Gastroesophageal sphincter (tissue), 4 donors: ENCODE results near the gene TSHZ2. TPM values are rescaled to one million over a fixed set of nuclear protein-coding genes. Genes with fewer than 3 reads are reported as not detected.

Experiments used
- ATAC-seq: fragments of 150-250 bp; one replicate; pipeline ENCODE4 v1.9.1; 2016; ENCODE audit warnings: mild to moderate bottlenecking, moderate library complexity
- H3K27ac ChIP-seq, 4 donors: fragments of 200-600 bp; sonication (generic) in 3 of 4; 1 replicate in 3 of 4; 2 replicates in 1 of 4; pipeline ENCODE4 v1.5.1; 2016 to 2019
- H3K27me3 ChIP-seq: fragments of 200-600 bp; sonication (generic); one replicate; pipeline ENCODE4 v1.5.1; 2019
- H3K36me3 ChIP-seq, 2 donors: fragments of 200-600 bp; sonication (generic); one replicate each; pipeline ENCODE4 v1.5.1; 2019; ENCODE audit warnings: control low read depth in 1 of 2
- H3K4me1 ChIP-seq, 3 donors: fragments of 200-600 bp; sonication (generic); 1 replicate in 2 of 3; 2 replicates in 1 of 3; pipeline ENCODE4 v1.5.1; 2016 to 2019; ENCODE audit warnings: control low read depth in 2 of 3
- H3K4me3 ChIP-seq, 2 donors: fragments of 200-600 bp; sonication (generic); one replicate each; pipeline ENCODE4 v1.5.1; 2019; ENCODE audit warnings: mild to moderate bottlenecking in 1 of 2, moderate library complexity in 1 of 2
- H3K9me3 ChIP-seq, 3 donors: fragments of 200-600 bp; sonication (generic); one replicate each; pipeline ENCODE4 v1.5.1; 2017 to 2019; ENCODE audit warnings: control low read depth in 2 of 3
- EP300 ChIP-seq: sonication (generic); formaldehyde crosslinking; IDR thresholded peaks from one replicate; pipeline ENCODE4 v1.6.1; 2017; ENCODE audit warnings: antibody characterized with exemption, mild to moderate bottlenecking
- POLR2A ChIP-seq, 2 donors: fragments of 450-650 bp; IDR thresholded peaks; one replicate each; pipeline ENCODE4 v1.6.1; 2017; ENCODE audit warnings: antibody characterized with exemption in 2 of 2, mild to moderate bottlenecking in 2 of 2, moderate library complexity in 1 of 2
- POLR2AphosphoS5 ChIP-seq: sonication (generic); formaldehyde crosslinking; IDR thresholded peaks from one replicate; pipeline ENCODE4 v1.6.1; 2017; ENCODE audit warnings: antibody characterized with exemption
- WGBS, 2 donors: methylation state at CpG; one replicate each; pipeline ENCODE4 v1.1.5; 2018; ENCODE audit warnings: low coverage in 1 of 2; 5-methylcytosine and 5-hydroxymethylcytosine counted together
- total RNA-seq, 4 donors: library from RNA; depleted of rRNA; stranded (reverse); fragments of >200 nt; gene quantifications; one replicate each; pipeline ENCODE4 v1.1.0, GENCODE V29; 2016
- TF ChIP-seq, protein P1 (sequence below), 4 experiments: fragments of 200-600 bp in 2 of 4; fragments of 450-650 bp in 2 of 4; sonication (generic) in 1 of 4; IDR thresholded peaks; one replicate each; pipeline ENCODE4 v1.5.1; 2017 to 2019; ENCODE audit warnings: antibody characterized with exemption in 4 of 4, mild to moderate bottlenecking in 2 of 4, moderate library complexity in 2 of 4

TSHZ2 gene
- total RNA-seq, 4 donors from 2014 or later = 9.9 to 21.3 (median 12.2) TPM

DNA sequence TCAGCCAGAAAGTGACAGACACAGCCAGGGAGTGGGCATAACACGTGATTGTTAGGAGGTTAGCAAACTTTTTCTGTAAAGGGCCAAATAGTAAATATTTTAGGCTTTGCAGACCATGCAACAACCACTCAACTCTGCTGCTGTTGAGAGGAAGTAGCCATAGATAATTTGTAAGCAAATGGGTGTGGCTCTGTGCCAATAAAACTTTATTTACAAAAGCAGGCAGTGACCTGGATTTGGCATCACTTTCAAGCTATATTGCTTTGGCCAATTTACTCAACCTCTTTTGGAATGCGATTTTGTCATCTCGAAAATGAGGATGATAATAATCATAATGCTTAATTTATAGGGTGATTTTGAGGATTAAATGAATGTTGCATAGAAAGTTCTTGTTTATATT, 152.6 kb downstream of the TSHZ2 start:
- Histone ChIP-seq H3K36me3 (no peaks in the 10 kb centered on the region), H3K27ac (no peak overlapping the region), H3K4me3 (no peak overlapping the region), H3K9me3 (no peaks in the 10 kb centered on the region), H3K4me1 (no peaks in the 10 kb centered on the region), H3K27me3 (no peaks in the 10 kb centered on the region)
- no peak for ATAC-seq
- WGBS, 2 donors = 92 to 97% methylated on average over 2 to 3 of the region's 3 CpGs
- TF ChIP-seq, protein P1, sequence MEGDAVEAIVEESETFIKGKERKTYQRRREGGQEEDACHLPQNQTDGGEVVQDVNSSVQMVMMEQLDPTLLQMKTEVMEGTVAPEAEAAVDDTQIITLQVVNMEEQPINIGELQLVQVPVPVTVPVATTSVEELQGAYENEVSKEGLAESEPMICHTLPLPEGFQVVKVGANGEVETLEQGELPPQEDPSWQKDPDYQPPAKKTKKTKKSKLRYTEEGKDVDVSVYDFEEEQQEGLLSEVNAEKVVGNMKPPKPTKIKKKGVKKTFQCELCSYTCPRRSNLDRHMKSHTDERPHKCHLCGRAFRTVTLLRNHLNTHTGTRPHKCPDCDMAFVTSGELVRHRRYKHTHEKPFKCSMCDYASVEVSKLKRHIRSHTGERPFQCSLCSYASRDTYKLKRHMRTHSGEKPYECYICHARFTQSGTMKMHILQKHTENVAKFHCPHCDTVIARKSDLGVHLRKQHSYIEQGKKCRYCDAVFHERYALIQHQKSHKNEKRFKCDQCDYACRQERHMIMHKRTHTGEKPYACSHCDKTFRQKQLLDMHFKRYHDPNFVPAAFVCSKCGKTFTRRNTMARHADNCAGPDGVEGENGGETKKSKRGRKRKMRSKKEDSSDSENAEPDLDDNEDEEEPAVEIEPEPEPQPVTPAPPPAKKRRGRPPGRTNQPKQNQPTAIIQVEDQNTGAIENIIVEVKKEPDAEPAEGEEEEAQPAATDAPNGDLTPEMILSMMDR (IDR thresholded peaks at IDR 0.05) = no peak
- TF ChIP-seq EP300 = no peak
- TF ChIP-seq POLR2A (IDR thresholded peaks at IDR 0.05) = no peak
- no peak for TF ChIP-seq POLR2AphosphoS5

DNA sequence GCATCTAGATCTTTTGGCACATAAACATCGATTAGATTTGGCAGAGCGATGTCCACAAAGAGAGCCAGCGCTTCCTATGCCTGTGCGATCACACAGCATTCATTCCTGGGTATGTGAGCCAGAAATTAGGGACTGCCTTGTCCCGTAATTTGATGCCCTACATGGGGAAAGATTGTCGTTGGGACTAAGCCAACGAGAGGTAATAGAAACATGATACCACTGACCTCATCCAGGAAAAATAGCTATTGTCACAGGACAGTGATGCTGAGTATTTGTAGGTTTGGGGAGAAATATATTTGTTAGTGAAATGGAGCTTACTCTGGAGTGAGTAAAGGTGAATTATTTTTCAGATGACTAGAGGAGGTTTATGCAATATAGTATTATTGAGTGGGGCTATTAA, 154.0 kb downstream of the TSHZ2 start:
- Histone ChIP-seq H3K4me1 (no peaks in the 10 kb centered on the region), H3K4me3 (no peak overlapping the region), H3K36me3 (no peaks in the 10 kb centered on the region), H3K27ac (no peak overlapping the region), H3K9me3 (no peaks in the 10 kb centered on the region), H3K27me3 (no peaks in the 10 kb centered on the region)
- no peak for ATAC-seq
- TF ChIP-seq, protein P1 (IDR thresholded peaks at IDR 0.05) = no peak
- TF ChIP-seq POLR2A (IDR thresholded peaks at IDR 0.05) (no peak), EP300 (no peak), POLR2AphosphoS5 (no peak)
- WGBS, 2 donors = 38 to 54% methylated on average over 2 to 7 of the region's 7 CpGs

DNA sequence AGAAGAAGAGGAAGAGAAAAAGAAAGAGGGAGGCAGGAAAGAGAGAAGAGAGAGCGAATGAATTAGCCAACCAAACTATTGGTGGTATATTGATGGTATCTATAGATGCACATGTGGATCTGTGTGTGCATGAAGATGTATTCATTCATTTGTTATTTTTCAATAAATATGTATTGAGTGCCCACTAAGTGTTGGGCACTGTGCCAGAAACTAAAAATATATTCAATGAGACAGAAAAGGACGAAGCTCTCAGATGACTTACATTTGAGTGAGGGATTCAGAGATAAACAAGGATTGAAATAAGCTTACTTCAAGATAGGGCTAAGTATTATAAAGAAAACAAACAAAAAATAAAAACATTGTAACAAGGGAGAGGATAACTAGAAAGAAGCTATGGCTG, 154.9 kb downstream of the TSHZ2 start:
- no peak for ATAC-seq
- no peaks in the 10 kb centered on the region for H3K36me3 ChIP-seq
- H3K27ac ChIP-seq = no peak overlapping the region
- H3K4me3 ChIP-seq = no peak overlapping the region
- TF ChIP-seq POLR2AphosphoS5 (no peak), EP300 (no peak), POLR2A (IDR thresholded peaks at IDR 0.05) (no peak)
- TF ChIP-seq, protein P1 (IDR thresholded peaks at IDR 0.05) = no peak
- no peaks in the 10 kb centered on the region for H3K27me3 ChIP-seq
- no peaks in the 10 kb centered on the region for H3K4me1 ChIP-seq
- WGBS, 2 donors = 84 to 95% methylated on average over 2 of the region's 2 CpGs
- H3K9me3 ChIP-seq = no peaks in the 10 kb centered on the region

DNA sequence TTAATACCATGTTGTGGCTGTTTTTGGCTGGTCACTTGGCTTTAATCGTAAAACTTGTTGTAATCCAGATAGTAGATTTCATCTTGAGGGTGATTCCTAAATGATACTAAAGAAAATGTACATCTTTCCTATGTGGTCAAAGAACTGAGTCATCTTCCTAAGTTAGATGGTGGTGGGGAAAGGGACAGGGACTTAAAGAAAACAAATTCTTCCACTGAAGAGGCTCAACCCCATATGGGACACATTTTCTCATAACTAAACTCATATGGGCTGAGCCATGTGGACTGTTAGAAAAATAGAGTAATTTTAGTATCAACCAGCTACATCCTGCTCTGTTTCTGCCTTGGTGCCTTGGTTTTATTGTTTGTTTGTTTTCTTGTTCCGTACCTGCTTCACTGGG, 155.8 kb downstream of the TSHZ2 start:
- no peak for ATAC-seq
- no peaks in the 10 kb centered on the region for H3K36me3 ChIP-seq
- H3K9me3 ChIP-seq = no peaks in the 10 kb centered on the region
- 62 to 100% methylated on average over 2 of the region's 2 CpGs for WGBS, 2 donors
- no peak overlapping the region for H3K4me3 ChIP-seq
- H3K27ac ChIP-seq = no peak overlapping the region
- no peaks in the 10 kb centered on the region for H3K27me3 ChIP-seq
- no peaks in the 10 kb centered on the region for H3K4me1 ChIP-seq
- TF ChIP-seq POLR2AphosphoS5 (no peak), POLR2A (IDR thresholded peaks at IDR 0.05) (no peak), EP300 (no peak)
- TF ChIP-seq, protein P1 (IDR thresholded peaks at IDR 0.05) = no peak

- H3K4me3 ChIP-seq = no peak overlapping the region
- 93% methylated on average over 8 to 9 of the region's 9 CpGs for WGBS, 2 donors
- H3K9me3 ChIP-seq = no peaks in the 10 kb centered on the region
- no peak for TF ChIP-seq POLR2AphosphoS5
- TF ChIP-seq, protein P1 (IDR thresholded peaks at IDR 0.05) = no peak
- no peak for TF ChIP-seq POLR2A (IDR thresholded peaks at IDR 0.05)
- no peak for TF ChIP-seq EP300
- no peak overlapping the region for H3K27ac ChIP-seq
- ATAC-seq = no peak
- no peaks in the 10 kb centered on the region for H3K4me1 ChIP-seq
- no peaks in the 10 kb centered on the region for H3K36me3 ChIP-seq
- no peaks in the 10 kb centered on the region for H3K27me3 ChIP-seq
Measured at GRCh38 chr20:53129563-53129962, 157.4 kb downstream of the TSHZ2 start.
